ENCODE results near the gene TTPAL.

Gene TTPAL

GRCh38 chr20:44461803-44462174, 13.9 kb upstream of the TTPAL start:
- H3K36me3 ChIP-seq (ENCODE audit: low read length) = no peaks in the 10 kb centered on the region
- no peak overlapping the region for H3K9ac ChIP-seq (ENCODE audit: low read length)
- no peak overlapping the region for H3K27ac ChIP-seq (ENCODE audit: low read depth, low read length)
- H3K9me3 ChIP-seq (ENCODE audit: insufficient read depth, low read length) = no peaks in the 10 kb centered on the region
- no peak overlapping the region for H2AFZ ChIP-seq (ENCODE audit: low read depth, low read length, severe bottlenecking)
- H3K27me3 ChIP-seq (ENCODE audit: low read length) = no peaks in the 10 kb centered on the region
- H3K4me3 ChIP-seq (ENCODE audit: insufficient read depth, low read length, poor library complexity, severe bottlenecking) = no peak overlapping the region
- no peaks in the 10 kb centered on the region for H4K20me1 ChIP-seq (ENCODE audit: low read depth, low read length)
- TF ChIP-seq EZH2phosphoT487 (conservative IDR thresholded peaks at IDR 0.05; ENCODE audit: low read length) = no peak
- TF ChIP-seq CTCF (IDR thresholded peaks at IDR 0.05; ENCODE audit: insufficient read depth, low read length, poor library complexity, severe bottlenecking) = no peak
- no peak overlapping the region for H3K4me2 ChIP-seq (ENCODE audit: low read depth, low read length, poor library complexity, severe bottlenecking)
- H3F3A ChIP-seq (ENCODE audit: insufficient read depth) = no peaks in the 10 kb centered on the region
- no peaks in the 10 kb centered on the region for H3K9me2 ChIP-seq (replicated peaks; ENCODE audit: insufficient read depth, low read length)
- no peaks in the 10 kb centered on the region for H3K79me2 ChIP-seq (ENCODE audit: insufficient read depth, low read length)

- no peaks in the 10 kb centered on the region for H3K36me3 ChIP-seq (ENCODE audit: low read length)
- H2AFZ ChIP-seq (ENCODE audit: low read depth, low read length, severe bottlenecking) = no peak overlapping the region
- no peaks in the 10 kb centered on the region for H3K9me2 ChIP-seq (replicated peaks; ENCODE audit: insufficient read depth, low read length)
- H3K79me2 ChIP-seq (ENCODE audit: insufficient read depth, low read length) = no peaks in the 10 kb centered on the region
- H3K9ac ChIP-seq (ENCODE audit: low read length) = no peak overlapping the region
- no peaks in the 10 kb centered on the region for H3K27me3 ChIP-seq (ENCODE audit: low read length)
- H3F3A ChIP-seq (ENCODE audit: insufficient read depth) = no peaks in the 10 kb centered on the region
- no peaks in the 10 kb centered on the region for H3K9me3 ChIP-seq (ENCODE audit: insufficient read depth, low read length)
- H3K4me2 ChIP-seq (ENCODE audit: low read depth, low read length, poor library complexity, severe bottlenecking) = no peak overlapping the region
- H3K4me3 ChIP-seq (ENCODE audit: insufficient read depth, low read length, poor library complexity, severe bottlenecking) = no peak overlapping the region
- TF ChIP-seq CTCF (IDR thresholded peaks at IDR 0.05; ENCODE audit: insufficient read depth, low read length, poor library complexity, severe bottlenecking) = no peak
- no peak for TF ChIP-seq EZH2phosphoT487 (conservative IDR thresholded peaks at IDR 0.05; ENCODE audit: low read length)
- no peak overlapping the region for H3K27ac ChIP-seq (ENCODE audit: low read depth, low read length)
- H4K20me1 ChIP-seq (ENCODE audit: low read depth, low read length) = no peaks in the 10 kb centered on the region
Measured at GRCh38 chr20:44463466-44463865, 12.2 kb upstream of the TTPAL start.

- H4K20me1 ChIP-seq (ENCODE audit: low read depth, low read length) = no peaks in the 10 kb centered on the region
- no peaks in the 10 kb centered on the region for H3K79me2 ChIP-seq (ENCODE audit: insufficient read depth, low read length)
- no peaks in the 10 kb centered on the region for H3K36me3 ChIP-seq (ENCODE audit: low read length)
- no peaks in the 10 kb centered on the region for H3K9me2 ChIP-seq (replicated peaks; ENCODE audit: insufficient read depth, low read length)
- no peak overlapping the region for H2AFZ ChIP-seq (ENCODE audit: low read depth, low read length, severe bottlenecking)
- no peak overlapping the region for H3K27ac ChIP-seq (ENCODE audit: low read depth, low read length)
- H3K9ac ChIP-seq (ENCODE audit: low read length) = no peak overlapping the region
- H3F3A ChIP-seq (ENCODE audit: insufficient read depth) = no peaks in the 10 kb centered on the region
- H3K4me3 ChIP-seq (ENCODE audit: insufficient read depth, low read length, poor library complexity, severe bottlenecking) = no peak overlapping the region
- TF ChIP-seq EZH2phosphoT487 (conservative IDR thresholded peaks at IDR 0.05; ENCODE audit: low read length) (no peak), CTCF (IDR thresholded peaks at IDR 0.05; ENCODE audit: insufficient read depth, low read length, poor library complexity, severe bottlenecking) (no peak)
- no peaks in the 10 kb centered on the region for H3K9me3 ChIP-seq (ENCODE audit: insufficient read depth, low read length)
- no peak overlapping the region for H3K4me2 ChIP-seq (ENCODE audit: low read depth, low read length, poor library complexity, severe bottlenecking)
- H3K27me3 ChIP-seq (ENCODE audit: low read length) = no peaks in the 10 kb centered on the region
Measured at GRCh38 chr20:44464514-44464913, 11.2 kb upstream of the TTPAL start.

Measured in SU-DHL-6 (cell line).